Hematopoietic multipotent progenitor cell treated with erythropoietin and hydrocortisone succinate and interleukin-3 and kit ligand, for 17 days (in vitro differentiated cells): ENCODE data around the gene SERPINA1.

Experiments used
- DNase-seq: peaks from one replicate; pipeline ENCODE4 v3.0.0-alpha.2; 2015; ENCODE audit warnings: low spot score

The SERPINA1 gene

DNA sequence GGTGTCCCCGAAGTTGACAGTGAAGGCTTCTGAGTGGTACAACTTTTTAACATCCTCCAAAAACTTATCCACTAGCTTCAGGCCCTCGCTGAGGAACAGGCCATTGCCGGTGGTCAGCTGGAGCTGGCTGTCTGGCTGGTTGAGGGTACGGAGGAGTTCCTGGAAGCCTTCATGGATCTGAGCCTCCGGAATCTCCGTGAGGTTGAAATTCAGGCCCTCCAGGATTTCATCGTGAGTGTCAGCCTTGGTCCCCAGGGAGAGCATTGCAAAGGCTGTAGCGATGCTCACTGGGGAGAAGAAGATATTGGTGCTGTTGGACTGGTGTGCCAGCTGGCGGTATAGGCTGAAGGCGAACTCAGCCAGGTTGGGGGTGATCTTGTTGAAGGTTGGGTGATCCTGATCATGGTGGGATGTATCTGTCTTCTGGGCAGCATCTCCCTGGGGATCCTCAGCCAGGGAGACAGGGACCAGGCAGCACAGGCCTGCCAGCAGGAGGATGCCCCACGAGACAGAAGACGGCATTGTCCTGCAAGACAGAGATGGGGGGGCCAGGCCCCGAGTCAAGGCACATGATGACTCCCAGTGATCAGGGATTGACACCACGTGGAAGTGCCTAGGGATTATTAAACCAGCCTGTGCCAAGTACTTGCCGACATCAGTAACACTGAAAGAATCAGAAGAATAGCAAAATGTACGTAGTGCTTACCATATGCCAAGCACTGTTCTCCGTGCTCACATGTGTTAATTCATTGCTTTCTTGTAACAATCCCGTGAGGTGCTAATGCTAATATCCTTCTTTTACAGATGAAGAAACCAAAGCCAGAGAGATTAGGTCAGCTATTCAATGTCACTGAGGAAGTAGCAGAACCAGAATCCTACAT lies 5.4 kb downstream of the SERPINA1 start:
- no peak for DNase-seq

DNA sequence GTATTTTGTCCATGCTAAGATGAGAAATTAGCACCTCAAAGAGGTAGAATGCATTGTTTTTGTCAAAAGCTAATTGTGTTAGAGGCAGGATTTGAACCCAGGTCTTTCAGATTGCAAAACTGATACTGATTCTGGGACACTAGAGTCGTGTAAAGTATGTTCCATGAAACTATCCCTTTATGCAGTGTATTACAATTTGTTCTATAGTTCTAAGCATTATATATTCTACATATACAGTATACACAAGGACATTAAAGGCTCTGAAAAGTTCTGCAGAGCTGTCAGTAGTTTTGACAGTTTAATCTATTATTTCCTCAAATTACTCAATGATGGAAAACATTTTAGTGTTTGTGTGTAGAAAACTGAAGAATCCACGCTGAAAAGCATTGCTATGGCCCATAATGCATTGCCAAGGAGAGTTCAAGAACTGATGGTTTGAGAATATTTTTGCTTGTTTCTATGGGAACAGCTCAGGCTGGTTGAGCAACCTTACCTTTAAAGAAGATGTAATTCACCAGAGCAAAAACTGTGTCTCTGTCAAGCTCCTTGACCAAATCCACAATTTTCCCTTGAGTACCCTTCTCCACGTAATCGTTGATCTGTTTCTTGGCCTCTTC lies 6.2 kb downstream of the SERPINA1 start:
- DNase-seq = no peak

DNA sequence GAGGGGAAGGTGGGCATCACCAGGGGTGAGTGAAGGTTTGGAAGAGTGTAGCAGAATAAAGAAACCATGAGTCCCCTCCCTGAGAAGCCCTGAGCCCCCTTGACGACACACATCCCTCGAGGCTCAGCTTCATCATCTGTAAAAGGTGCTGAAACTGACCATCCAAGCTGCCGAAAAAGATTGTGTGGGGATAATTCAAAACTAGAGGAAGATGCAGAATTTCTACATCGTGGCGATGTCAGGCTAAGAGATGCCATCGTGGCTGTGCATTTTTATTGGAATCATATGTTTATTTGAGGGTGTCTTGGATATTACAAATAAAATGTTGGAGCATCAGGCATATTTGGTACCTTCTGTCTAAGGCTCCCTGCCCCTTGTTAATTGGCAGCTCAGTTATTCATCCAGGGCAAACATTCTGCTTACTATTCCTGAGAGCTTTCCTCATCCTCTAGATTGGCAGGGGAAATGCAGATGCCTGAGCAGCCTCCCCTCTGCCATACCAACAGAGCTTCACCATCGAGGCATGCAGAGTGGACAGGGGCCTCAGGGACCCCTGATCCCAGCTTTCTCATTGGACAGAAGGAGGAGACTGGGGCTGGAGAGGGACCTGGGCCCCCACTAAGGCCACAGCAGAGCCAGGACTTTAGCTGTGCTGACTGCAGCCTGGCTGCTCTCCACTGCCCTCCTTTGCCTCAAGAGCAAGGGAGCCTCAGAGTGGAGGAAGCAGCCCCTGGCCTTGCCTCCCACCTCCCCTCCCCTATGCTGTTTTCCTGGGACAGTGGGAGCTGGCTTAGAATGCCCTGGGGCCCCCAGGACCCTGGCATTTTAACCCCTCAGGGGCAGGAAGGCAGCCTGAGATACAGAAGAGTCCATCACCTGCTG lies 7.0 kb downstream of the SERPINA1 start:
- no peak for DNase-seq

DNA sequence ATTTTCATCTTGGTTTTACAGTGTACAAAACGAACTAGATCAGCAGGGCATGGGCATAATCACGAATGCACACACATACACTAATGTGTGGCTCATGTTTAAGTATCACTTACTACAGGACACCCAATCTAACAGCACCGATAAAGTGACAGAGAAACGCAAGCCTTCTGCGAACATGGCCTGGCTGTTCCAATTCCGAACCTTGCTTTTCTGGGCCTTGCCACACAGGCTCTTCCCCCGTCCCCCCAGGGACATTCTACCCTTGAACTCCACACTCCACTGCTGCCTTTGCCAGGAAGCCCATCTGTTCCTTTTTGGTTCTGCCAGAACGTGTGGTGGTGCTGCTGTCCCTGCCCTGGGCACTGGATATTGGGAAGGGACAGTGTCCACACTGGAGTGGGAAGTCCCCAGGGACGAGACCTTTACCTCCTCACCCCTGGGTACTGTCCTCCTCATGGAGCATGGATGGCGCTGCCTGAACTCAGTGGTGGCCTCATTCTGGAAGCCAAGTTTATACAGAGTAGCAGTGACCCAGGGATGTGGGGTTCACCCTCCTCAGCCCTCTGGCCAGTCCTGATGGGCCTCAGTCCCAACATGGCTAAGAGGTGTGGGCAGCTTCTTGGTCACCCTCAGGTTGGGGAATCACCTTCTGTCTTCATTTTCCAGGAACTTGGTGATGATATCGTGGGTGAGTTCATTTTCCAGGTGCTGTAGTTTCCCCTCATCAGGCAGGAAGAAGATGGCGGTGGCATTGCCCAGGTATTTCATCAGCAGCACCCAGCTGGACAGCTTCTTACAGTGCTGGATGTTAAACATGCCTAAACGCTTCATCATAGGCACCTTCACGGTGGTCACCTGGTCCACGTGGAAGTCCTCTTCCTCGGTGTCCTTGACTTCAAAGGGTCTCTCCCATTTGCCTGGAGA lies 7.9 kb downstream of the SERPINA1 start:
- no peak for DNase-seq

DNA sequence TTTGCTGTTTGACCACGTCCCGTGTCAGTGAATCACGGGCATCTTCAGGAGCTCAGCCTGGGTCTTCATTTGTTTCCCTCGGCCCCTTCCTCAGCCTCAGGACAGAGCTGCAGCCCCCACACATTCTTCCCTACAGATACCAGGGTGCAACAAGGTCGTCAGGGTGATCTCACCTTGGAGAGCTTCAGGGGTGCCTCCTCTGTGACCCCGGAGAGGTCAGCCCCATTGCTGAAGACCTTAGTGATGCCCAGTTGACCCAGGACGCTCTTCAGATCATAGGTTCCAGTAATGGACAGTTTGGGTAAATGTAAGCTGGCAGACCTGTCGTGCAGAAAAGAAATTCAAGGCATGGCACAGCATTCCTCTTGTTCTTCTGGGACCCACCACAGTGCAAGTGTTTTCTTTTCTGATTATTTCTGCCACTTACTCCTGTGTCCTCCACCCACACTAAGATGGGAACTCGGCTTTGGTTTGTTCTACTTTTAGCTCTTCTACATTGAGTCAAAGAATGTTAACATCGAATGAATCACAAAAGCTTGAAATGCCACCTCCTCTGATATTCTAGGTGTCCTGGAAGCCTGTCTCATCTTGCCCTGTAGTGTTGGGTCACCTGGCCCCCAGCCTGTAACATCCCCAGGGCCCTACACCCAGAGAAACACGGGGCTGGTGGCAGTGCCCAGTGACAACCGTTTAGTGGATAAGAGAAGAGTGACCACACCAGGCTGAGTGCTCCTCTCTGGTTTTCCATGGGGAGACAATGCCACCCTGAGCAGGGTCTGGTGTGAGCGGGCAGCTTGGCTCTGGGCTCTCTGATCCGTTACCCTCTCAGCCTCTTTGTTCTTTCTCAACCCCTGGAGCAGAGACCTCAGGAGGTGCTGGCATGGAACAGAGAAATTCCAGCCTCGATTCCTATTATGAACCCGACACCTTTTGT lies 8.8 kb downstream of the SERPINA1 start:
- no peak for DNase-seq

DNA sequence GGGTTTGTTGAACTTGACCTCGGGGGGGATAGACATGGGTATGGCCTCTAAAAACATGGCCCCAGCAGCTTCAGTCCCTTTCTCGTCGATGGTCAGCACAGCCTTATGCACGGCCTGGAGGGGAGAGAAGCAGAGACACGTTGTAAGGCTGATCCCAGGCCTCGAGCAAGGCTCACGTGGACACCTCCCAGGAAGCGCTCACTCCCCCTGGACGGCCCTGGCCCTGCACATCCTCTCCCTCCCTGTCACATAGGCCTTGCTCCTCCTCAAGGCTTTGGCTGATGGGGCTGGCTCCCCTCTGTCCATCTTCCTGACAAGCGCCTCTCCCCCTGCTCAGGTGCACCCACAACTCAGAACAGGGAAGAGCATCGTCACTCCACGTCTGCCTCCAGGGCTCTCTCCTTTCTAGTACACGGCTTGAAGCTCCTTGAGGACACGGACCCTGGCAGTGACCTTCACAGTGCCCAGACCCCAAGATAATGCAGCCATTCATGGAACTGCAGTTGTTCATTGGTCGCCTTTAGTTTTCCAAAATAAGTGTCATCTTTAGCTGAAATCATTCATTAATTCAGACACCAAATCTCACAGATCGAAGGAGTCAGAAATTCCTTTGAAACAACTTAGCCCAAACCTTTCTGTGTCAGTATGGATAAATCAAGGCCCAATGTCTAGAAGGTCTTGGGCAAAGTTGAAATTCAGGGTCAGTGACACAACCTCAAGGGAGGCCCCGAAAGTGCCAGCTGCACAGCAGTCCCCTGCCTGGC lies 9.7 kb downstream of the SERPINA1 start:
- DNase-seq = no peak

DNA sequence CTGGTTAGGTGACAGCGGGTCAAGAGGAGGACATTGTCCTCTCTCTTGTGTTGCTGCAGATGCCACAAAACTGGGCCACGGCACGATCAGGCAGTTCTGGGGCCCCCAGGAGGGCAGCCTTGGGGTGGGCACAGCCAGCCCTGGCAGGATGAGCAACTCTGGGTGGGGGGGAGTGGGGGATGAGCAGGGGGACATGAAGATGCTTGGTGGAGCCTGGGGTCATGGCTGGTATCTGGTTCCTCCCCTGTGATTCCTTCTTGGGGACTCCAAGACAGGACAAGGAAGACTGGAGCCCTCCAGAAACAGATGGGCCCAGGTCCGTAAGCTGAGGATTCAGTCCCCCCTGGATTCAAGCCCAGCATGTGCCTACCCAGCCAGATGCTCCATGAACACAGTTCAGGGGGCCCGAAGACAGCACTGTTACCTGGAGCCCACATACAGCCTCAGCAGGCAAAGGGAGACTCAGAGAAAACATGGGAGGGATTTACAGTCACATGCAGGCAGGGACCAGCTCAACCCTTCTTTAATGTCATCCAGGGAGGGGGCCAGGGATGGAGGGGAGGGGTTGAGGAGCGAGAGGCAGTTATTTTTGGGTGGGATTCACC lies 10.4 kb downstream of the SERPINA1 start:
- no peak for DNase-seq

DNA sequence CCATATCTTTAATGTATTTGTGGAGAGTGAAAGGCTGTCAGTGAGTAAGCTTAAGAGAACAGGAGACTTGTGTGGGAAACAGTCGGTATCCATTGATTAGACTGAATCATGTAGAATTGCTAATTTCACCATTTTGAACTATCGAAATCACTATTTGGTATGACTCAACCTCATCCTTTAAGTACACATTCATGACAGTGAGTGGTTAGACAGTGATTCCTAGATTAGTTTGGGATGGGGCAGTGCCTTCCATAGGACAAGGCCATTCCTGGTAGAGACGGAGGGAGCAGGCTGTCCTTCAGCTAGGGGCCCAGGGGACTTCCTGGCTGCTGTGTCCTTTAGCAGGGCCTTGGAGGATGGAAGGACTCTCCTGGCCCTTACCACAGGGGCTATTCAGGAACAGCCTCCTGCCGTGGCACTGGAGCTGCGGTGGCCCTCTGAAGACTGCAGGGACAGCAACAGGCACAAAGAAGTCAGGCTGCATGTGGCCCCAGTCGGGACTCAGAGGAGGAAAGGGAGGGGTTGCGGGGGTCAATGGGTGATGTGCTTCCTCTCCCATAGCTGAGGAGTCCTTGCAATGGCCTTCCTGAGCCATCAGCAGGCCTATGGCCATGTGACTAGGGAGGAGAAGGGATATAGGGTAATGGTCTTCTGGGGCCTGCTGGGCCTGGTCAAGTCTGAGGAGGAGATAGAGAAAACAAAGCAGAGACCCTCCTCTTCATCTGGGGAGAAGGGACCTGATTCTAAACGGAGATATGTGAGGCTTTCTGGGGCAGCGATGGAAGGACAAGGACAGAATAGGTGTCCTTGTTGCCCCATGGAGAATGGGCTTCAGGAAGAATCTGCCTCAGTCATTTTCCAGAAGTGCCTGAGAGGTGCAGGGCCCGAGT lies 11.2 kb downstream of the SERPINA1 start:
- no peak for DNase-seq

DNA sequence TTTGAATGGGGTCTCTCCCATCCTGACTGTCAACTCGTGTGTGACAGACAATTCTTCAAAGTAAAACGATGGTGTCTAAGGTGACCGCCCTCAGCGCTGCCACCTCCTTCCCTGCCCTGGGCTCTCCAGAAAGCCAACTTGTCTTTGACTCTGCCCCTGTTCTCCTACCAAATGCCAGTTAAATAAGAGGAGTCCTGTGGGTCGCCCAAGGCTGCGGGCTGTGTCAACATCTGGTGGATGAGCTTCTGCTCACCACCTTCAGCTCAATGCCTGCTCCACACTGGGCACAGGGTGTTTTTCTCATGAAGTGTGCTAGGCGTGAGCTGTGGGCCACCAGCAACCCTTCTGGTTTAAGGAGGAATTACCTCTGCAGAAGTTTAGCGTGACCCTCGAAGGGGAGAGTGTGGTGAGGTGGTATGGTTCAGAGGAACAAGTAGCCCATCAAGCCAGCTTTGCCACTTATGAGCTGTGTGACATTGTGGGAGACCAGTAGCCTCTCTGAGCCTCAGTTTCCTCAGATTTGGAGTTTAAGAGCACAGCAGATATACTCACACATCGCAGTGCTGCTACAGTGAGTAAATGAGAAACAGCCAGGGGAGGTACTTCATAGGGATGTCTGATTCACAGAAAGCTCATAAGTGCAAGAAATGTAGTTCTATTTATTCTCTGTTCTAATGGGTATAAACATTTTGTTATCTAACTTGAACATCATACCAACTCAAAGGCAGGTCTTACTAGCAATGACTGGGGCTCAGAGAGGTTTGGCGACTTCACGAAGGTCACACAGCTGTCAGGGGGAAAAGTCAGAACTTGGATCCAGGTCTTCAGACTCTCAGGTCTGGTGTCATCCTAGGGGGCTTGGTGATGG lies 12.1 kb downstream of the SERPINA1 start:
- no peak for DNase-seq

DNA sequence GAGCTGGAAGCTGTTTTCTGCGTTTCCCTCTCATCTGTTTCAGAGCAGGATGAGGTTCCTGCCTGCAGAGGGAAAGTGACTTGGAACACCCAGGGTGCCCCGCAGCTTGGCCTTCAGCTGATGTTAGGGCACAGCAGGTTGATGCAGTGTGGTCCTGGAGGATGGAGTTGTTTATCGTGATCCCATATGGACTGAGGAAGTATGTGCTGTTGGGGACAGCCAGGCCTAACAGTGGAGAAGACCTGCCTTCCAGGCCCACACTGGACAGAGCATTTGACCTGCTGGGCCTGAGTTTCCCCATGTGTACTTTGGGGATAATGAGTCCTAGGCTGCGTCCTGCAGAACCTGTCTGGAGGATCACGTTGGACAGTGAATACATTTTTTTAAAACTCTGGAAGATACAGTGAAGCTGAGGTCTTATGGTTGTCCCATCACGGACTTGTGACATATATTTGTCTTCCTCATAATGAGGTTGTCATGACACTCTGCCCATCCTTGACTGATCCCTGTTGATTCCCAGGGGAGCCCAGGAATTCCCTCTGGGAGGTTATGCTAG lies 12.8 kb downstream of the SERPINA1 start:
- DNase-seq = no peak

DNA sequence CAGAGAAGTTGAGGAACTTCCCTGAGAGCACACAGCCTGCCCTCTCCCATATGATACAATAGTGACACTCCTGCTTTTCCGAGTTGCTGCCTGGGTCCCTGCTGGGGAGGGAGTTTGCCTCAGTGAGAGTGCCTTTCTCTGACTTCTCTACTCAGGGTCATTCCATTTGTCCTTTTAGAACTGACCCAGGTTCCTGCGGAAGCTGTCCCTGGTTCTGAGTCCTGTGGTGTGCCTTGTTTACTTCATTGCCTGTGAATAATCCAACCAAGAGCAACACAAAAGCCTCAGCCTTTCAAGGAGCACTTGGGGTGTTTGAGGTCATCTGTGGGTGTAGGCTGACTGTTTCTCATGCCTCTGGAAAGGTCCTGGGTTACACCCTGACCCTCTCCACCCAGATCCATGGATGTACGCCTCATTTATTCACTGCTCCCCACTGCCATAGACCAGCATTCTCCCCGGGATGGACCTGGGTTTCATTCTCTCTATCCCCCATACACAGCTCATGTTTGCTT lies 13.6 kb downstream of the SERPINA1 start:
- no peak for DNase-seq

DNA sequence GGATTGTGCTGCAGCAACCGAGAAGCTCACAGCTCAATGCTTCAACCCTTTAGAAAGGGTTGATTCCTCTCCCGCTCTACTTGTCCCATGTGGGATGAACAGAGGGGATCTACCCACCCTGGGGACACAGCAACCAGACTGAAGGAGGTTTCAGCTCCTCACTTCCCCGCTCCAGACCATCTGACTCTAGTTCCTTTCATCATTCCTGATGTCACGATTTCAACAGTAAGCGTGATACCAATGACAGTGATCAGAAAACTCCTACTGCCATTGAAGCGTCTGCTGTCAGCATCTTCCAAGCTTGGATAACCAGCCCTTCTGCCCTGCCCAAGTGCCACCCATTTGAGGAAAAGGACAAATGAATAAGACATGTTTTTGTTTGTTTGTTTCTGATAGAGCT lies 14.3 kb downstream of the SERPINA1 start:
- no peak for DNase-seq

DNA sequence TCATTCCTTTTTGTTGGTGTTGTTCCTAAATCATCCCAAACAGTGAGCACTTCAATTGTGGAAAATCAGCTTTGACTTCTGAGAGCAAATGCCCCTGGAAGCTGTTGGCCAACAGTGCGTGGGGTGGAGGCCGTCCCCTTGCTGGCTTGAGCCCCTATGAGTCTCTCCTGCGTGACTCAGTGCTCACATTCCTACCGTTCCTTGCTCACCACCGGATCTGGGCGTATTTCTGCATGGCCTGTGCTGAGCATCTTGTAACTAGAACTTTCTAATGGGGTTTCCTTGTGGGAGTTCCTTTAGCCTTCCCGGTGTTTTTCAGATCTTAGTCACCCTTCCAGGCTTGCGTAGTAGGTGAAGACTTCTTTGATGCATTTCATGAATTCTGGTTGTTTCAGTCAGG lies 14.7 kb downstream of the SERPINA1 start:
- DNase-seq = no peak

DNA sequence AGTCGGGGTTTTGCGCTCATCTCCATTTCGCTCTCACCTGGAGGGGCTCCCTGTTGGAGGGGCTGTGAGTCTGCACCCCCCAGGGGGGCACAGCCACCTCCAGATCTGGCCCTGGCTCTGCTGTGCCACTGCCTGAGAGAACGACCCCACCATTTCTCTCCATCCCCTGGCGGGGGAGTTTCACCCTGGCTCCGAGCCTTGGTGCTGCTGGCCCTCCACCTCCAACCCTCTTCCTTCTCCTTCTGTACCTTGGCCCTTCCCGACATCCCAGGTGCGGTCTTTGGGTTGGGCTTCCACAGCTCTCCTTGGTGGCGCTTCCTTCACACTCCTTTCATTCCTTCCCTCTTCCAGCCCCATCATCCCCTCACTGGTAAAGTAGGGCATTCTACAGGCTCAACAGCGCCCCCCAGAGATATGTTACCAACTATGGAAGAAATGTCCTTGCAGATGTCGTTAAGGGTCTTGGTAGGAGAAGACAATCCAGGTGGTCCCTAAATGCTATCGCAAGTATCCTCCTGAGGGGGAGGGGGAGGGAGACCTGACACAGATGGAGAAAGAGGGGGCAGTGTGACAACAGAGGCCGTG lies 16.3 kb downstream of the SERPINA1 start:
- DNase-seq = no peak

DNA sequence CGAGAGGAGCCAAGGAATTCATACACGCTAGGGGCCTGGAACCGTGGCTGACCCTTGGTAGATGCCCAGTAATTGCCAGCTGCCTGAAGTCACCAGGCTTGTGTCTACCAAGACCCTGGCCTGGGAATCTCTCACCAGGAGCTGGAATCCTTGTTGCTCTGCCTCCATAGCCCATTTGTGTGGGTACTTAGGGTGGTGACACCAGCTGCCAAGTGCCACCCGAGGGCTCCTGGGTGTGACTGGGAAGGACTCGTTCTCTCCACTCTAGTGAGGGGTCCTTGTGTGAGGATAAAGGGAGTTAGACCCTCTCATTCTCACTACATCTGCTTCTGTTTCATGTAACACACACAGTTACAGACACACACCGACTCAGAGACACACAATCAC lies 17.9 kb downstream of the SERPINA1 start:
- DNase-seq = no peak
